Transverse colon (tissue), 4 donors: ENCODE measurements around the gene TIPARP. TPM values are rescaled to one million over a fixed set of nuclear protein-coding genes. Genes with fewer than 3 reads are reported as not detected.

Experiments used
- DNase-seq: peaks from one replicate; pipeline ENCODE4 v3.0.0-alpha.2; 2019
- H3K27ac ChIP-seq, 4 donors: fragments of 200-600 bp; sonication (generic); 2 replicates each; pipeline ENCODE4 v1.5.1; 2016 to 2018; ENCODE audit warnings: inconsistent platforms in 4 of 4
- H3K27me3 ChIP-seq: fragments of 200-600 bp; sonication (generic); 2 replicates; pipeline ENCODE4 v1.5.1; 2017; ENCODE audit warnings: inconsistent platforms
- H3K36me3 ChIP-seq, 4 donors: fragments of 200-600 bp; sonication (generic); 2 replicates each; pipeline ENCODE4 v1.5.1; 2017 to 2019; ENCODE audit warnings: inconsistent platforms in 4 of 4
- H3K4me1 ChIP-seq, 4 donors: fragments of 200-600 bp; sonication (generic); 2 replicates each; pipeline ENCODE4 v1.5.1; 2017 to 2020; ENCODE audit warnings: inconsistent platforms in 4 of 4
- H3K4me3 ChIP-seq, 4 donors: fragments of 200-600 bp; sonication (generic); 1 replicate in 1 of 4; 2 replicates in 3 of 4; pipeline versions ENCODE4 v1.5.1 to v1.6.1; 2017 to 2019; ENCODE audit warnings: inconsistent platforms in 4 of 4
- H3K9me3 ChIP-seq, 2 donors: fragments of 200-600 bp; sonication (generic); 2 replicates each; pipeline ENCODE4 v1.5.1; 2017 to 2019; ENCODE audit warnings: inconsistent platforms in 2 of 2
- CTCF ChIP-seq, 5 experiments: fragments of 200-600 bp in 3 of 5; fragments of 450-650 bp in 2 of 5; sonication (generic) in 3 of 5; IDR thresholded peaks; 1 replicate in 2 of 5; 2 replicates in 3 of 5; pipeline ENCODE4 v1.5.1; 2016 to 2017; ENCODE audit warnings: antibody characterized with exemption in 5 of 5, inconsistent platforms in 3 of 5, mild to moderate bottlenecking in 2 of 5, moderate library complexity in 1 of 5
- EP300 ChIP-seq: sonication (generic); formaldehyde crosslinking; IDR thresholded peaks from one replicate; pipeline ENCODE4 v1.6.1; 2017; ENCODE audit warnings: antibody characterized with exemption, low read depth
- POLR2A ChIP-seq: fragments of 450-650 bp; IDR thresholded peaks from one replicate; pipeline ENCODE4 v1.6.1; 2016; ENCODE audit warnings: antibody characterized with exemption, mild to moderate bottlenecking, moderate library complexity
- POLR2AphosphoS5 ChIP-seq, 3 donors: sonication (generic); formaldehyde crosslinking; IDR thresholded peaks; one replicate each; pipeline ENCODE4 v1.6.1; 2016; ENCODE audit warnings: antibody characterized with exemption in 3 of 3
- WGBS, 2 donors: methylation state at CpG; one replicate each; pipeline ENCODE4 v1.1.5; 2018; ENCODE audit warnings: low coverage in 1 of 2; 5-methylcytosine and 5-hydroxymethylcytosine counted together
- in situ Hi-C, 4 donors: fragments of 200-750 bp; cut with MboI; loops; one replicate each; pipeline versions ENCODE4 v1.15.0 to v1.15.1; 2017; ENCODE audit warnings: low sequenced_read_pairs in 3 of 4, low pct_ligation_motif_present in 1 of 4, low pct_unique_long_range_greater_than_20kb in 1 of 4
- intact Hi-C: fragments of 100-400 bp; cut with DNase I; formaldehyde crosslinking; loops from one replicate; pipeline ENCODE4 v1.15.1; 2023; ENCODE audit warnings: low total_unique reads
- total RNA-seq, 4 donors: library from RNA; depleted of rRNA; stranded (reverse); fragments of >200 nt; gene quantifications; one replicate each; pipeline ENCODE4 v1.1.0, GENCODE V29; 2016

Gene TIPARP
- total RNA-seq, 4 donors from 2014 or later: 11.9 to 47.1 (median 34.3) TPM

- intact Hi-C loops (loop anchor here (10.0 kb wide), 1 partner anchor 516 kb away; no protein-coding TSS in a partner anchor), in situ Hi-C loops (loop anchor here (10.0 to 25.0 kb wide), 4 partner anchors 108 to 533 kb away; partner anchors contain the start of gene SSR3 (in 2 of the 4))
- WGBS, 2 donors: 67 to 75% methylated on average over 4 of the region's 4 CpGs
- no peaks in the 10 kb centered on the region for H3K36me3 ChIP-seq
- no peak overlapping the region for H3K4me3 ChIP-seq
- DNase-seq: no peak
- H3K9me3 ChIP-seq: no peaks in the 10 kb centered on the region
- H3K4me1 ChIP-seq: peaks cover 0 to 51% (median 21%) of the 10 kb centered on the region in 4 donors
- no peak for TF ChIP-seq POLR2A
- no peak for TF ChIP-seq POLR2AphosphoS5 (IDR thresholded peaks at IDR 0.05)
- no peak for TF ChIP-seq EP300
- TF ChIP-seq CTCF (IDR thresholded peaks at IDR 0.05): no peak
- H3K27ac ChIP-seq: peak overlapping the region in 1 of 4 donors; percentile 45
- no peaks in the 10 kb centered on the region for H3K27me3 ChIP-seq
Observed at GRCh38 chr3:156670652-156671051, 3.7 kb upstream of the TIPARP start.

- peaks cover 9 to 54% (median 25%) of the 10 kb centered on the region in 4 donors for H3K4me1 ChIP-seq
- peaks cover 0 to 10% (median 0%) of the 10 kb centered on the region in 4 donors for H3K36me3 ChIP-seq
- no peak for DNase-seq
- H3K27ac ChIP-seq: peak overlapping the region; percentile 97 to 100 (median 99)
- intact Hi-C loops (loop anchor here (10.0 kb wide), 1 partner anchor 519 kb away; no protein-coding TSS in a partner anchor), in situ Hi-C loops (loop anchor here (10.0 to 25.0 kb wide), 4 partner anchors 111 to 536 kb away; partner anchors contain the start of gene SSR3 (in 2 of the 4))
- no peak for TF ChIP-seq EP300
- TF ChIP-seq POLR2A: no peak
- no peak for TF ChIP-seq CTCF (IDR thresholded peaks at IDR 0.05)
- no peak for TF ChIP-seq POLR2AphosphoS5 (IDR thresholded peaks at IDR 0.05)
- no peaks in the 10 kb centered on the region for H3K9me3 ChIP-seq
- peak overlapping the region; percentile 23 to 98 (median 86) for H3K4me3 ChIP-seq
- 8 to 10% methylated on average over 8 to 10 of the region's 10 CpGs for WGBS, 2 donors
- no peaks in the 10 kb centered on the region for H3K27me3 ChIP-seq
Observed at GRCh38 chr3:156673732-156674045, 701 bp upstream of the TIPARP start.

GRCh38 chr3:156674911-156675829, 780 bp downstream of the TIPARP start:
- in situ Hi-C loops (loop anchor here (10.0 to 25.0 kb wide), 5 partner anchors 113 to 538 kb away; partner anchors contain the start of genes SSR3 (in 2 of the 4) and CCNL1 (in 1 of the 4)), intact Hi-C loops (loop anchor here (5.0 to 10.0 kb wide), 3 partner anchors 143 to 520 kb away; no protein-coding TSS in a partner anchor)
- TF ChIP-seq CTCF (IDR thresholded peaks at IDR 0.05) (peak; percentile 30 to 56 (median 40)), EP300 (no peak), POLR2A (no peak), POLR2AphosphoS5 (IDR thresholded peaks at IDR 0.05) (no peak)
- peaks cover 12 to 54% (median 21%) of the 10 kb centered on the region in 4 donors for H3K4me1 ChIP-seq
- peak overlapping the region; percentile 97 to 100 (median 99) for H3K27ac ChIP-seq
- DNase-seq: peak; percentile 65
- H3K27me3 ChIP-seq: no peaks in the 10 kb centered on the region
- H3K4me3 ChIP-seq: peak overlapping the region; percentile 69 to 98 (median 86)
- peaks cover 0 to 19% (median 0%) of the 10 kb centered on the region in 4 donors for H3K36me3 ChIP-seq
- 1% methylated on average over 14 to 82 of the region's 93 CpGs for WGBS, 2 donors
- no peaks in the 10 kb centered on the region for H3K9me3 ChIP-seq
